ENCODE results near the gene RIPOR3.
"Not testable (repeated sequence)": the region's sequence is repeated elsewhere in the genome, so short reads cannot be mapped to it uniquely, and the experiment has no call there.

Gene RIPOR3

GRCh38 chr20:50607850-50608749 is 83.2 kb downstream of the RIPOR3 start:
- DNase-seq (ENCODE audit: low read depth), result no peak

GRCh38 chr20:50607436-50607835 is 83.9 kb downstream of the RIPOR3 start:
- no peak for DNase-seq (ENCODE audit: low read depth)

GRCh38 chr20:50605136-50605535 is 86.2 kb downstream of the RIPOR3 start:
- no peak for DNase-seq (ENCODE audit: low read depth)

GRCh38 chr20:50604451-50604850 is 86.9 kb downstream of the RIPOR3 start:
- DNase-seq (ENCODE audit: low read depth), result no peak

- DNase-seq (ENCODE audit: low read depth), result no peak
Observed at GRCh38 chr20:50602432-50603088, 88.8 kb downstream of the RIPOR3 start.

GRCh38 chr20:50601511-50602431 is 89.6 kb downstream of the RIPOR3 start:
- no peak for DNase-seq (ENCODE audit: low read depth)

- no peak for DNase-seq (ENCODE audit: low read depth)
Observed at GRCh38 chr20:50600281-50600895, 91.0 kb downstream of the RIPOR3 start.

- not testable (repeated sequence) for DNase-seq (ENCODE audit: low read depth)
Observed at GRCh38 chr20:50598768-50599167, 92.6 kb downstream of the RIPOR3 start.

- DNase-seq (ENCODE audit: low read depth), result no peak
Observed at GRCh38 chr20:50598074-50598473, 93.3 kb downstream of the RIPOR3 start.

GRCh38 chr20:50597406-50597969 is 93.9 kb downstream of the RIPOR3 start:
- no peak for DNase-seq (ENCODE audit: low read depth)

GRCh38 chr20:50596694-50597021 is 94.7 kb downstream of the RIPOR3 start:
- no peak for DNase-seq (ENCODE audit: low read depth)

GRCh38 chr20:50595988-50596693 is 95.2 kb downstream of the RIPOR3 start:
- DNase-seq (ENCODE audit: low read depth), result no peak

GRCh38 chr20:50595433-50595895 is 95.9 kb downstream of the RIPOR3 start:
- no peak for DNase-seq (ENCODE audit: low read depth)

GRCh38 chr20:50594591-50595432 is 96.5 kb downstream of the RIPOR3 start:
- DNase-seq (ENCODE audit: low read depth), result no peak

GRCh38 chr20:50594231-50594590 is 97.1 kb downstream of the RIPOR3 start:
- no peak for DNase-seq (ENCODE audit: low read depth)

- no peak for DNase-seq (ENCODE audit: low read depth)
Observed at GRCh38 chr20:50593005-50593335, 98.4 kb downstream of the RIPOR3 start.

GRCh38 chr20:50592282-50593004 is 98.9 kb downstream of the RIPOR3 start:
- DNase-seq (ENCODE audit: low read depth), result no peak

- DNase-seq (ENCODE audit: low read depth), result no peak
Observed at GRCh38 chr20:50591233-50591852, 100.0 kb downstream of the RIPOR3 start.

- DNase-seq (ENCODE audit: low read depth), result no peak
Observed at GRCh38 chr20:50590348-50590664, 101.0 kb downstream of the RIPOR3 start.
